Gastroesophageal sphincter (tissue), 4 donors: Measurements from ENCODE around the gene TAGLN3. TPM values are rescaled to one million over a fixed set of nuclear protein-coding genes. Genes with fewer than 3 reads are reported as not detected.
A peak's percentile ranks its signal among the peaks of the same experiment; 100 is the strongest.

Experiments
- ATAC-seq: fragments of 150-250 bp; one replicate; pipeline ENCODE4 v1.9.1; 2016; ENCODE audit warnings: mild to moderate bottlenecking, moderate library complexity
- H3K27ac ChIP-seq, 4 donors: fragments of 200-600 bp; sonication (generic) in 3 of 4; 1 replicate in 3 of 4; 2 replicates in 1 of 4; pipeline ENCODE4 v1.5.1; 2016 to 2019
- H3K27me3 ChIP-seq: fragments of 200-600 bp; sonication (generic); one replicate; pipeline ENCODE4 v1.5.1; 2019
- H3K36me3 ChIP-seq, 2 donors: fragments of 200-600 bp; sonication (generic); one replicate each; pipeline ENCODE4 v1.5.1; 2019; ENCODE audit warnings: control low read depth in 1 of 2
- H3K4me1 ChIP-seq, 3 donors: fragments of 200-600 bp; sonication (generic); 1 replicate in 2 of 3; 2 replicates in 1 of 3; pipeline ENCODE4 v1.5.1; 2016 to 2019; ENCODE audit warnings: control low read depth in 2 of 3
- H3K4me3 ChIP-seq, 2 donors: fragments of 200-600 bp; sonication (generic); one replicate each; pipeline ENCODE4 v1.5.1; 2019; ENCODE audit warnings: mild to moderate bottlenecking in 1 of 2, moderate library complexity in 1 of 2
- H3K9me3 ChIP-seq, 3 donors: fragments of 200-600 bp; sonication (generic); one replicate each; pipeline ENCODE4 v1.5.1; 2017 to 2019; ENCODE audit warnings: control low read depth in 2 of 3
- CTCF ChIP-seq, 4 experiments: fragments of 200-600 bp in 2 of 4; fragments of 450-650 bp in 2 of 4; sonication (generic) in 1 of 4; IDR thresholded peaks; one replicate each; pipeline ENCODE4 v1.5.1; 2017 to 2019; ENCODE audit warnings: antibody characterized with exemption in 4 of 4, mild to moderate bottlenecking in 2 of 4, moderate library complexity in 2 of 4
- EP300 ChIP-seq: sonication (generic); formaldehyde crosslinking; IDR thresholded peaks from one replicate; pipeline ENCODE4 v1.6.1; 2017; ENCODE audit warnings: antibody characterized with exemption, mild to moderate bottlenecking
- POLR2A ChIP-seq, 2 donors: fragments of 450-650 bp; IDR thresholded peaks; one replicate each; pipeline ENCODE4 v1.6.1; 2017; ENCODE audit warnings: antibody characterized with exemption in 2 of 2, mild to moderate bottlenecking in 2 of 2, moderate library complexity in 1 of 2
- POLR2AphosphoS5 ChIP-seq: sonication (generic); formaldehyde crosslinking; IDR thresholded peaks from one replicate; pipeline ENCODE4 v1.6.1; 2017; ENCODE audit warnings: antibody characterized with exemption
- WGBS, 2 donors: methylation state at CpG; one replicate each; pipeline ENCODE4 v1.1.5; 2018; ENCODE audit warnings: low coverage in 1 of 2; 5-methylcytosine and 5-hydroxymethylcytosine counted together
- total RNA-seq, 4 donors: library from RNA; depleted of rRNA; stranded (reverse); fragments of >200 nt; gene quantifications; one replicate each; pipeline ENCODE4 v1.1.0, GENCODE V29; 2016

TAGLN3 gene
- total RNA-seq, 4 donors from 2014 or later = 1.1 to 2.7 (median 1.5) TPM; not detected in 1

GRCh38 chr3:111972891-111973290, 25.8 kb upstream of the TAGLN3 start:
- ATAC-seq = no peak
- Histone ChIP-seq H3K4me1 (peaks cover 0 to 16% (median 10%) of the 10 kb centered on the region in 3 donors), H3K9me3 (no peaks in the 10 kb centered on the region), H3K27ac (no peak overlapping the region), H3K4me3 (no peak overlapping the region), H3K27me3 (no peaks in the 10 kb centered on the region), H3K36me3 (peaks cover 0 to 45% of the 10 kb centered on the region in 2 donors)
- WGBS, 2 donors = 80% methylated on average over 3 of the region's 3 CpGs
- TF ChIP-seq POLR2A (IDR thresholded peaks at IDR 0.05) (no peak), CTCF (IDR thresholded peaks at IDR 0.05) (no peak), EP300 (no peak), POLR2AphosphoS5 (no peak)

- Histone ChIP-seq H3K4me3 (no peak overlapping the region), H3K27me3 (no peaks in the 10 kb centered on the region), H3K27ac (no peak overlapping the region), H3K4me1 (peaks cover 0 to 9% (median 0%) of the 10 kb centered on the region in 3 donors), H3K9me3 (no peaks in the 10 kb centered on the region), H3K36me3 (peaks cover 0 to 39% of the 10 kb centered on the region in 2 donors)
- TF ChIP-seq EP300 (no peak), POLR2AphosphoS5 (no peak), CTCF (IDR thresholded peaks at IDR 0.05) (no peak), POLR2A (IDR thresholded peaks at IDR 0.05) (no peak)
- 67 to 77% methylated on average over 2 of the region's 2 CpGs for WGBS, 2 donors
- no peak for ATAC-seq
Measured at GRCh38 chr3:111975131-111975530, 23.6 kb upstream of the TAGLN3 start.

GRCh38 chr3:111976254-111976653, 22.5 kb upstream of the TAGLN3 start:
- Histone ChIP-seq H3K4me3 (no peak overlapping the region), H3K9me3 (no peaks in the 10 kb centered on the region), H3K27me3 (no peaks in the 10 kb centered on the region), H3K36me3 (peaks cover 0 to 33% of the 10 kb centered on the region in 2 donors), H3K27ac (no peak overlapping the region), H3K4me1 (peaks cover 2 to 21% (median 4%) of the 10 kb centered on the region in 3 donors)
- WGBS, 2 donors = 63 to 71% methylated on average over 2 of the region's 2 CpGs
- TF ChIP-seq EP300 = no peak
- no peak for TF ChIP-seq CTCF (IDR thresholded peaks at IDR 0.05)
- no peak for TF ChIP-seq POLR2AphosphoS5
- no peak for TF ChIP-seq POLR2A (IDR thresholded peaks at IDR 0.05)
- no peak for ATAC-seq

GRCh38 chr3:111978583-111979433, 19.9 kb upstream of the TAGLN3 start, which contains the start of gene ABHD10:
TSS of gene ABHD10 (plus strand) at chr3:111979026. CDS start at chr3:111979062, 36 bp downstream.
- peaks cover 0 to 14% of the 10 kb centered on the region in 2 donors for H3K36me3 ChIP-seq
- TF ChIP-seq EP300 = no peak
- peak; percentile 77 to 84 for TF ChIP-seq POLR2A (IDR thresholded peaks at IDR 0.05)
- no peak for TF ChIP-seq CTCF (IDR thresholded peaks at IDR 0.05)
- peak; percentile 96 for TF ChIP-seq POLR2AphosphoS5
- peaks cover 2 to 34% (median 4%) of the 10 kb centered on the region in 3 donors for H3K4me1 ChIP-seq
- H3K27ac ChIP-seq = peak within 1 kb of the TSS; percentile 80 to 90 (median 88)
- no peaks in the 10 kb centered on the region for H3K27me3 ChIP-seq
- no peaks in the 10 kb centered on the region for H3K9me3 ChIP-seq
- H3K4me3 ChIP-seq = peak within 1 kb of the TSS; percentile 86 to 92
- WGBS, 2 donors = 0 to 3% methylated on average over 8 to 20 of the region's 61 CpGs
- ATAC-seq = peak; percentile 97
